ENCODE results near the gene GLTPD2.

GLTPD2 gene

GRCh38 chr17:4740584-4740983 is 48.2 kb upstream of the GLTPD2 start:
- no peaks in the 10 kb centered on the region for H3K79me2 ChIP-seq (ENCODE audit: low read length)
- H3K4me1 ChIP-seq (ENCODE audit: low read length), result peaks cover 10% of the 10 kb centered on the region; the same call in 1 of the 2 replicates
- no peak overlapping the region for H3K9ac ChIP-seq (ENCODE audit: low read length)
- H2AFZ ChIP-seq (ENCODE audit: low read depth, low read length), result no peak overlapping the region
- H3K4me3 ChIP-seq (ENCODE audit: low read length), result no peak overlapping the region
- no peaks in the 10 kb centered on the region for H4K20me1 ChIP-seq (ENCODE audit: insufficient read depth, low read length)
- H3K27me3 ChIP-seq (ENCODE audit: low read depth, low read length), result peaks cover 24% of the 10 kb centered on the region
- no peak for TF ChIP-seq EZH2phosphoT487 (IDR thresholded peaks at IDR 0.05; ENCODE audit: low read depth)
- TF ChIP-seq, protein P1, sequence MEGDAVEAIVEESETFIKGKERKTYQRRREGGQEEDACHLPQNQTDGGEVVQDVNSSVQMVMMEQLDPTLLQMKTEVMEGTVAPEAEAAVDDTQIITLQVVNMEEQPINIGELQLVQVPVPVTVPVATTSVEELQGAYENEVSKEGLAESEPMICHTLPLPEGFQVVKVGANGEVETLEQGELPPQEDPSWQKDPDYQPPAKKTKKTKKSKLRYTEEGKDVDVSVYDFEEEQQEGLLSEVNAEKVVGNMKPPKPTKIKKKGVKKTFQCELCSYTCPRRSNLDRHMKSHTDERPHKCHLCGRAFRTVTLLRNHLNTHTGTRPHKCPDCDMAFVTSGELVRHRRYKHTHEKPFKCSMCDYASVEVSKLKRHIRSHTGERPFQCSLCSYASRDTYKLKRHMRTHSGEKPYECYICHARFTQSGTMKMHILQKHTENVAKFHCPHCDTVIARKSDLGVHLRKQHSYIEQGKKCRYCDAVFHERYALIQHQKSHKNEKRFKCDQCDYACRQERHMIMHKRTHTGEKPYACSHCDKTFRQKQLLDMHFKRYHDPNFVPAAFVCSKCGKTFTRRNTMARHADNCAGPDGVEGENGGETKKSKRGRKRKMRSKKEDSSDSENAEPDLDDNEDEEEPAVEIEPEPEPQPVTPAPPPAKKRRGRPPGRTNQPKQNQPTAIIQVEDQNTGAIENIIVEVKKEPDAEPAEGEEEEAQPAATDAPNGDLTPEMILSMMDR (IDR thresholded peaks at IDR 0.05; ENCODE audit: low read depth, low read length), result no peak
- H3K27ac ChIP-seq (ENCODE audit: low read length), result no peak overlapping the region
- H3K9me3 ChIP-seq (ENCODE audit: insufficient read depth, low read length), result no peaks in the 10 kb centered on the region
- H3K36me3 ChIP-seq (replicated peaks; ENCODE audit: low read depth, low read length), result no peaks in the 10 kb centered on the region
- H3K4me2 ChIP-seq (ENCODE audit: low read length), result no peak overlapping the region

DNA sequence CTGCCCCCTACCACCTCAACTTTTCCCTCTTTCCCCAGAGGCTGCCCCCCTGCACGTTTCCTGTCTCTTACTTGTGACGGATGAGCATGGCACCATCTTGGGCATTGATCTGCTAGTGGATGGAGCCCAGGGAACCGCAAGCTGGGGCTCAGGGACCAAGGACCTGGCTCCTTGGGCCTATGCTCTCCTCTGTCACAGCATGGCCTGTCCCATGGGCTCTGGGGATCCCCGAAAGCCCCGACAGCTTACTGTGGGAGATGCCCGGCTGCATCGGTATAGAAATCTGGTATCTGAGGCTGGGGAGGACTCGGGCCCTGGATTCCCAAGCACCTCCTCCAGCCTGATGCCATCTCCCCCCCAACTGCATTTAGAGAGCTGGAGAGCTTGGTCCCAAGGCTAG is 47.2 kb upstream of the GLTPD2 start:
- Histone ChIP-seq H3K9ac (ENCODE audit: low read length) (no peak overlapping the region), H3K9me3 (ENCODE audit: insufficient read depth, low read length) (no peaks in the 10 kb centered on the region), H3K79me2 (ENCODE audit: low read length) (no peaks in the 10 kb centered on the region), H3K36me3 (replicated peaks; ENCODE audit: low read depth, low read length) (no peaks in the 10 kb centered on the region), H3K4me2 (ENCODE audit: low read length) (no peak overlapping the region), H3K27me3 (ENCODE audit: low read depth, low read length) (peaks cover 24% of the 10 kb centered on the region), H2AFZ (ENCODE audit: low read depth, low read length) (no peak overlapping the region), H4K20me1 (ENCODE audit: insufficient read depth, low read length) (no peaks in the 10 kb centered on the region), H3K27ac (ENCODE audit: low read length) (no peak overlapping the region), H3K4me3 (ENCODE audit: low read length) (no peak overlapping the region), H3K4me1 (ENCODE audit: low read length) (peaks cover 10% of the 10 kb centered on the region; the same call in 1 of the 2 replicates)
- TF ChIP-seq, protein P1 (IDR thresholded peaks at IDR 0.05; ENCODE audit: low read depth, low read length), result no peak
- TF ChIP-seq EZH2phosphoT487 (IDR thresholded peaks at IDR 0.05; ENCODE audit: low read depth), result no peak

DNA sequence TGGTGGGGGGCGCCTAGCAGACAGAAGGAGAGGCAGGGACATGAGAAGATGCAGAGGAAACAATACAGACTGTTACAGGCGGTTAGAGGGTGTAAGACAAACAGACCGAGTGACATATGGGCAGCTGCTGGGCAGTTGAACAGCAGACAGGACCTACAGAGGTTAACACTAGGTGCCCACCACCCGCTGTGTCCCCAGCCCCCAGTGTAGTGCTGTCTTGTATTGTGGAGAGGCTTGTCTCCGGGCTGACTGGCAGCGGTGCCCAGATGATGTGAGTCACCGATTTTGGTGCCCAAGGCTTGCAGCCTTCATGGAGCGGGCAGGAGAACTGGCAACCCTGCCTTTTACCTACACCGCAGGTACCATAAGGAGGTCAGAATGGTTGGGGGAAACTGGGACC is 46.6 kb upstream of the GLTPD2 start:
- TF ChIP-seq EZH2phosphoT487 (IDR thresholded peaks at IDR 0.05; ENCODE audit: low read depth), result no peak
- TF ChIP-seq, protein P1 (IDR thresholded peaks at IDR 0.05; ENCODE audit: low read depth, low read length), result no peak
- no peak overlapping the region for H3K4me3 ChIP-seq (ENCODE audit: low read length)
- no peaks in the 10 kb centered on the region for H3K79me2 ChIP-seq (ENCODE audit: low read length)
- H4K20me1 ChIP-seq (ENCODE audit: insufficient read depth, low read length), result no peaks in the 10 kb centered on the region
- H3K36me3 ChIP-seq (replicated peaks; ENCODE audit: low read depth, low read length), result no peaks in the 10 kb centered on the region
- H2AFZ ChIP-seq (ENCODE audit: low read depth, low read length), result no peak overlapping the region
- H3K9me3 ChIP-seq (ENCODE audit: insufficient read depth, low read length), result no peaks in the 10 kb centered on the region
- peaks cover 10% of the 10 kb centered on the region; the same call in 1 of the 2 replicates for H3K4me1 ChIP-seq (ENCODE audit: low read length)
- H3K4me2 ChIP-seq (ENCODE audit: low read length), result no peak overlapping the region
- H3K9ac ChIP-seq (ENCODE audit: low read length), result no peak overlapping the region
- peaks cover 24% of the 10 kb centered on the region for H3K27me3 ChIP-seq (ENCODE audit: low read depth, low read length)
- H3K27ac ChIP-seq (ENCODE audit: low read length), result no peak overlapping the region

- H3K9me3 ChIP-seq (ENCODE audit: insufficient read depth, low read length), result no peaks in the 10 kb centered on the region
- H3K4me2 ChIP-seq (ENCODE audit: low read length), result no peak overlapping the region
- H3K27ac ChIP-seq (ENCODE audit: low read length), result no peak overlapping the region
- H3K27me3 ChIP-seq (ENCODE audit: low read depth, low read length), result peaks cover 24% of the 10 kb centered on the region
- H3K36me3 ChIP-seq (replicated peaks; ENCODE audit: low read depth, low read length), result no peaks in the 10 kb centered on the region
- no peaks in the 10 kb centered on the region for H4K20me1 ChIP-seq (ENCODE audit: insufficient read depth, low read length)
- TF ChIP-seq EZH2phosphoT487 (IDR thresholded peaks at IDR 0.05; ENCODE audit: low read depth), result no peak
- TF ChIP-seq, protein P1 (IDR thresholded peaks at IDR 0.05; ENCODE audit: low read depth, low read length), result no peak
- H3K4me1 ChIP-seq (ENCODE audit: low read length), result peaks cover 10% of the 10 kb centered on the region; the same call in 1 of the 2 replicates
- no peaks in the 10 kb centered on the region for H3K79me2 ChIP-seq (ENCODE audit: low read length)
- no peak overlapping the region for H3K4me3 ChIP-seq (ENCODE audit: low read length)
- no peak overlapping the region for H3K9ac ChIP-seq (ENCODE audit: low read length)
- no peak overlapping the region for H2AFZ ChIP-seq (ENCODE audit: low read depth, low read length)
These were observed 46.1 kb upstream of the GLTPD2 start for GRCh38 chr17:4742629-4743028.

Data from OCI-LY3 (cell line).